NCI-H1092 (cell line): ENCODE data around the gene PRELP.
A peak's percentile ranks its signal among the peaks of the same experiment; 100 is the strongest.
"Not testable (repeated sequence)": the region's sequence is repeated elsewhere in the genome, so short reads cannot be mapped to it uniquely, and the experiment has no call there.

Experiments used
- DNase-seq: peaks from one replicate; lab custom pipeline; 2025; lab: John Stamatoyannopoulos, UW

PRELP gene

DNA sequence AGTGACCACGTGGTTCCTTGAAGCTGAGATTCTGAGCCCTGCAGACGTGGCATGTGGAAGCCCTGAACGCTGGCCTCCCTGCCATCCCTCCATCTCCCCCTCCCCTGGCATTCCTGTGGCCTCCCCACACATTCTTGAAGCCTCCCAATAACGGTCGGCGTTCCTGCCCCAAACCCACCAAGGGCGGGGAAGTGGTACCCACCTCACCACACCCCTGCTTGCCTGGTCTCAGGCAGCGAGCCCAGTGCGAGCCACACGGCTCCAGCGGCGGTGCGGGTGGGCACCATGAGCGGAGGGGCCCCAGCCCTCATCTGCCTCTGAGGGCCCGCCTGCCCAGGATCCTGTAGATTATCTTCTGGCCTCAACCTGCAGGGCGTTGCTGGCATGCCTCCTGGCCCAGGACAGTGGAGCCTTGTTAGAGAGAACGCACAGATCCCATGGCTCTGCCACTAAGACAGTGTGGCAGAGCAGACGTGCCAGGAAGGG lies 20.6 kb upstream of the PRELP start:
- DNase-seq: no peak

DNA sequence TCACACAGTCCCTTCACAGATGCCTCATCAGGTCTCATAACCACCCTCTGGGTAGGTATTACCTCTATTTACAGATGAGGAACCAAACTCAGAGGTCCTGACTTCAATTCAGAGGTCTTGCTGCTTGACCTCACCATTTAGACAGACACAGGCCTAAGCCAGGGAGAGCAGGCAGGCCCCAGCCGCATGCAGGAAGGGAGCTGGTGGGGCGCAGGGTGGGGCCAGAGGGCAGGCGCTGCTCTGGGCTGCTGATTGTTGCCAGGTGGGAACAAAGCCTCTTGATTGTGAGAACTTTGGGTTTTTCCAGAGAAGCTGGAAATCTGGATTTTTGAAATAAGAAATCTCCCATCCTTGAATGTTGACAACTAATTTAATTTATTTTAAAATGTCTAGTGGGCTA lies 19.9 kb upstream of the PRELP start:
- DNase-seq: no peak

GRCh38 chr1:203456577-203456976 lies 19.0 kb upstream of the PRELP start:
- DNase-seq: no peak

GRCh38 chr1:203458078-203458477 lies 17.5 kb upstream of the PRELP start:
- no peak for DNase-seq

DNA sequence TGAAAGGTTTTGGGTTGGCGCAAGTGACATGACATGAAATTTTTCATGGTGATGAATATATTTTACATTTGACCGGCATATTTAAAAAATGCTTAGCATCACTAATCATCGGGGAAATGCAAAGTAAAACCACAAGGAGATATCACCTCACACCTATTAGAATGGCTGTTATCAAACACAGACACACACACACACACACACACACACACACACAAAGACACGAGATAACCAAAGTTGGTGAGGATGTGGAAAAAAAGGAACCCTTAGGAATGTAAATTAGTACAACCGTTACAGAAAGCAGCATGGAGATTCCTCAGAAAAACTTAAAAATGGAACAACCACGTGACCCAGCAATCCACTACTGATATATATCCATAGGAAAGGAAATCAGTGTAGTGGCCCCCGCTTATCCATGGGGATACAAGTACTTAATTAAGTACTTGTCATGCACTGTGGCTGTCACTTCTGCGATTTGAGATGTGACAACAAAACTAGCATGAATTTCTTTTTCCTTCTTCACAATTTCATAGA lies 15.9 kb upstream of the PRELP start:
- DNase-seq: no peak

DNA sequence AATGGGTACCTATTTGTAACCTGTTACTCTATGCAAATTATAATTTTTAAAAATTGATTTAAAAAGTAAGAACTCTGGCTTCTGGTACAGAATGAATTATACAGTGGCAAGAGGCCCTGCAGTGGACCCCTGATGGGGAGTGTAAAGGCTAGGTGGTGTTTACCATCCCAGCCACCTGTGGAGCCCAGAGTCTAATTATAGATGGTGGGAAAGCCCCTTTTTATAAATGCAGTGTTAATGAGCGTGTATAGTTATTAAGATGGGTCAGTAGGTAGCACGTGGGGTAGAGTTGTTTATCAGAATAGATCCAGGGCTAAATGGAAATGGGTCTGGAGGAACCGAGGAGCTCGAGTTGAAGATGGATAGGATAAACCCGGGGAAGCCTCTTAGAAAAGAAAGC lies 13.9 kb upstream of the PRELP start:
- DNase-seq: no peak

GRCh38 chr1:203462143-203462542 lies 13.5 kb upstream of the PRELP start:
- no peak for DNase-seq

DNA sequence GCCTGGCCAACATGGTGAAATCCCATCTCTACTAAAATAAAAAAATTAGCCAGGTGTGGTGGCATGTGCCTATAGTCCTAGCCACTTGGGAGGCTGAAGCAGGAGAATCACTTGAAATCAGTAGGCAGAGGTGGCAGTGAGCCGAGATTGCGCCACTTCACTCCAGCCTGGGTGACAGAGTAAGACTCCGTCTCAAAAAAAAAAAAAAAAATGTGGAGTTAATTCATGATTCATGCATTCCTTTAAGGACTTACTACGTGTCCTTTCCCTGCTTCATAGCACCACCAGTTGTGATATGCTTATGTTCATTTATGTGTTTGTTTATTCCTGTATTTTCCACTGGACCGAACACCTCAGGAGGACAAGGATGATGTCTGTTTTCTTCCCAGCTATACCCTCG lies 12.7 kb upstream of the PRELP start:
- no peak for DNase-seq

- no peak for DNase-seq
These were observed 12.0 kb upstream of the PRELP start for GRCh38 chr1:203463469-203464062.

GRCh38 chr1:203464226-203464625 lies 11.4 kb upstream of the PRELP start:
- DNase-seq: no peak

DNA sequence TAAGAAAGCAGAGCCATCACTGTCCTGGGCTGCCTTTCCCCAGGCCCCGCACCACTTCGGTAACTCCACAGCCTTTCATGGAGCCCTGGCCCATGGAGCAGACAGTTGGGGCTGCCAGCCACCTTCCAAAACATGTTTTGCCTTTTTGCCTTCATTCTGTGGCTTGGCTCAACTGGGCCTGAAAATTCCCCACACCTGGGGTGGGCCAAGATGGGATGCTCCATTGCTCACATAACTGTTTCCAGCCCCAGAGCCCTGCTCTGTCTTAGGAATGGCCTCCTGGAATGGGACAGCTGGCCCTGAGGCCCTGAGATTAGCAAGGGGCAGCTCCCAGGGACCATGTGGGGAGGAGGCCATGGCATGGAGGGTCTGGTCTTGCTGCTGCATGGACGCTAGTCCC lies 10.9 kb upstream of the PRELP start:
- no peak for DNase-seq

DNA sequence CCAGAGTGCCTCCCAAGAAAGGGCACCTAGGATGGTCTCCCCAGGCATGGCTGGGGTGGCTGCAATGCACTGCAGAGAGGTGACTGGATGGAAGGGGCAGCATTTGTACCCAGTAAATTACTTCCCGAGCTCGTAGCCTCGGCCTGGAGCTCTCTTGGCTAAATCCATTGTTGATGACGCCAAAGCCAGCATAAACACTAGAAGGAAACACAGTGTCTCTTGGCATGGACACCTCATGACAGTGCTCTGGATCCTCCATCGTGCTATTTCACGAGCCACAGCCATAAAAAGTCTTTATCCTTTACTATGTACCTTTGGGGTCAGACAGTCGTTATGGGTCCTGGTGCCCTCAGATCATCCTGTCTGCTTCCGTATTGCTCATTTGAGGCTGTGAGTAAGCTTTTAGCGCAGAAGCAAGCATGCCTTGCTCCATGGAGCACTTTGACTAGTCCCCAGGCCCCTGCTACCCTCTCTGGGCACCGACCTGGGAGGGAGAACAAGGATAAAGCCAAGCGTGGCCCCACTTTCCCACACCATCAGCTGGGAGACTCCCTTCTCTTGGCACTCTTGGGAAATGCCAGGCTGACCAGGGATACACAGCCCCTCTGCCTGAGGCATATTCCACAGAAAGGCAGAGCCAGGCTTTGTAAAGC lies 10.3 kb upstream of the PRELP start:
- no peak for DNase-seq

- DNase-seq: peak; percentile 60
These were observed 9.7 kb upstream of the PRELP start for GRCh38 chr1:203465948-203466347.

DNA sequence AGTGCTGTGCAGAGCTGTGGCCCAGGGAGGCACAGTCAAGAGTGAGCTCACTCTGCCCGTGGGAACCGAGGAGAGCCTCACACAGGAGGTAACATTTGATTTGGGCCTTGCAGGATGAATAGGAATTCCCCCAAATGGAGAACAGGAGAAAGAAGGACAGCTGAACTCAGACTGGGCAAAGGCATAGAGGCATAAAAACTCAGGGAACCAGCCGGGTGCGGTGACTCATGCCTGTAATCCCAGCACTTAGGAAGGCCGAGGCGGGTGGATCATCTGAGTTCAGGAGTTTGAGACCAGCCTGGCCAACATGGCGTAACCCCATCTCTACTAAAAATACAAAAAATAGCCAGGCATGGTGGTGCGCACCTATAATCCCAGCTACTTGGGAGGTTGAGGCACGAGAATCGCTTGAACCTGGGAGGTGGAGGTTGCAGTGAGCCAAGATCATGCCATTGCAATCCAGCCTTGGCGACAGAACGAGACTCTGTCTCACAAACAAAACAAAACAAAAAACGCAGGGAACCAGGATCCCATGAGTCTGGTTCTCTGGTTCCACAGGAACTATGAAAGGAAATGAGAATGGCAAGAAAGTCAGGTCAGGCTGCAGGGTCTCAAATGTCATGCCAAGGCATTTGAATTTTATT lies 8.6 kb upstream of the PRELP start:
- not testable (repeated sequence) for DNase-seq

- DNase-seq: no peak
These were observed 8.1 kb upstream of the PRELP start for GRCh38 chr1:203467550-203467921.

DNA sequence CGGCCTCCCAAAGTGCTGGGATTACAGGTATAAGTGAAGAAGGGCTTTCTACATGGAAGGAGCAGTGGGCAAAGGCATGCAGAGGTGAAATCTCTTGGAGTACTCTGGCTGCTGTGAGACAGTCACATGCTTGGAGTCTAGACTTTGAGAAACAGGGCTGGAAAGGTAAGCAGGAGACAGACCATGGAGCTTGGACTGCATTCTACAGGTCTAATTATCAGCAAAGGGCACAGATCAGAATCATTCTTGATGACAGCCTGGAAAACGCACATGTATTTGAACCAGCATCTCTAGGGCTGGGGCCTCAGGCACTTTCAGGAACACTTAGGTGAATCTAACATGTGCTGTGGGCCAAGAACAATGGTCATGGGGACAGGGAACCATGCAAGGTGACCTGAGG lies 7.3 kb upstream of the PRELP start:
- no peak for DNase-seq

DNA sequence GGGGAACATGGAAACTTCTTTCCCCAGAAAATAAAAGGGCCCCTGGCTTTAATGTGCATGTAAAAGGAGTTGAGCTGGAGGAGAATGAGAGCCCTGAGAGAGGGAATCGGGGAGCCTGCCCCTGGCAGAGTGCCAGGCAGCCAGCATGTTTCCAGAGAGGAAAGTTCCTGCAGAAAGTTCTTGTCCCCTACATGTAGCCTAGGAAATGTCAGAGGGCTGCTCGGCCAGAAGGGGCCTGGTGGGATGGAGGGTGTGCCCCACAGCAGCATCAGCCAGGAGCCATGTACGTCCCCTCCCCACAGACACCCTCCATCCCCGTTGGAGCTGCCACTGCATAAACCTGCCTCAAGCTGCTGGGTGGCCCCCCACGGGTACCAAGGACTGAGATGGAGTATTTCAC lies 5.4 kb upstream of the PRELP start:
- no peak for DNase-seq

DNA sequence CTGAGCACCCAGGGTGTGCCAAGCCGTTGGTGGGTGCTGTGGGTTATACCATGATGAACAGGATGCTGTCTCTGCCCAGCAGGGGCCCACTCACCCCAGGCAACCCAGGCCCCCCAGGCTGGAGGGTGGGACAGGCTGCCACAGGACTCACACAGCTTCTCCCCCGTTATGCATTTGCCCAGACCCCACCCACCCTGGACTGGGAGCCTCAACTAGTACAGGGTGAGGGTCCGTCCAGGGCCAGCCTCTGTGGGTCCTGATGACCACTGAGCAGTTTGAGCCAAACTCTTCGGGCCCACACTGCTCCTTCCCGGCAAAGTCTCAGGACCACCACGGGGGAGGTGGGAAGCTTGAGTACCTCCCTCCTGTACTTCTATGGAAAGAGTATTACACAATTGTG lies 3.8 kb upstream of the PRELP start:
- DNase-seq: no peak

DNA sequence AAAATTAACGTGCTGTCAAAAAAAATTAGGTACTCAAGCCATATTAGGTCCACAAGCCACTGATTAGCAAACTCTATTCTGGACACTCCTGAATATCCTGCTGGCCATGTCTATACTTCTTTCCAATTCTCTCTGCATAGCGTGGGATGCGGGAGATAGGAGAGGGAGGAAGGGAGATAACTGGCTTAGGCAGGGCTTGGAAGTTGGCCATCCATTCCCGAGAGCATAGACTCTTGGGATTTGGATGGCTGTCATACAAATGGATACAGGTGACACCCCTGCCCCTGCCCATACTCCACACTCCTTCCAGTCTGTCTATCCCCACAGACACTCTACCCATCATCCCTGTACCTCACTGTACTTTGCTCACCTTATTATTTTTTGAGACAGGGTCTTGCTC lies 2.3 kb upstream of the PRELP start:
- no peak for DNase-seq

GRCh38 chr1:203473781-203474305 lies 1.8 kb upstream of the PRELP start:
- no peak for DNase-seq

DNA sequence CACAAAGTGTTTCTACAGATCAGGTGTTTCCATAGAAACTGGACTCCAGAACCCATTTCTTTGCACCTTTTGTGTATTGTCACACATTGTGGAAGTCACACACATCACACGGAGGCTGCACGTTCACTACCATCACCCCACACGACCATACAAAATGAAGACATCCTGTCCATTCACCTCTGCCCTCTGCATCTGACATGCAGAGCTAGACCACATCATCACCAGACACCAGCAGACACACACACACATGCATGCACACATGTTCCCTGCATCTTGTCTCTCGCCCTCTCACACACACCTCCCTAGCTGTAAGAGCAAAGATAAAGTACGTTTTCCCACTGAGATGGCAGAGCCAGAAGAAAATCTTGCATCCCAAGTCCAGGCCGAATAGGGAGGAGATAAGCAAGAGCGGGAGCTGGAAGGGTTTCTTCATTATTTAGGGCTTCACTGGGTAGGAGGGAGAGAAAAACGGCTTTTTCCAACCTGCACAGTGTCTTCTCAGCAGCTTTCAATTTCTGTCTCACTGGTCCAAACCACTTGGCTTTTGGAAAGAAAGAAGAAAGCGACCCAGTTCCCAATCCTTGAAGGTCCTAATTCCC lies 709 bp downstream of the PRELP start:
- DNase-seq: no peak

DNA sequence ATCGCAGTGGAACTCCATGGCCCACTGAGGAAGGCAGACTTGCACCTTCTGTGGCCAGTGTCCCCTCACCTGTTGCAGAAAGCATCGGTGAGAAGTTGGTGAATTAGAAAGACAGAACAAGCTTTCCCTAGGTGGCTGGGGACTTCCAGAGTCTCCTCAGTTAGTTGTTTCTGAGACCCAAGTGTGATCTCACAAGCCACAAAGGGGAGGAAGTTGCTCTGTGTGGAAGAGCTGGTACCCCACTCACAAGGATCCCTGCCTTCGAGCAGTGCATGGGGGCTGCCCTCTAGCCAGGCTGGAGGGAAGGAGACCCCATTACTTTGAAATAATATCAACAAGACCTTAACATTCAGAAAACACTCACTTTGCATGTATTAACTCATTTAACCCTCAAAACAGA lies 2.1 kb downstream of the PRELP start:
- no peak for DNase-seq

GRCh38 chr1:203478231-203478630 lies 2.6 kb downstream of the PRELP start:
- no peak for DNase-seq
